HG03571 (cell line): Measurements from ENCODE around the gene ANKRD33B.
A peak's percentile ranks its signal among the peaks of the same experiment; 100 is the strongest.
"Not testable (repeated sequence)": the region's sequence is repeated elsewhere in the genome, so short reads cannot be mapped to it uniquely, and the experiment has no call there.

Source experiments
- ATAC-seq: cut with Tn5 transposase; IDR thresholded peaks from one replicate; pipeline ENCODE4 v1.9.1; 2021; ENCODE audit not compliant: unreplicated experiment

The ANKRD33B gene

GRCh38 chr5:10611290-10611689 is 47.4 kb downstream of the ANKRD33B start:
- no peak for ATAC-seq

DNA sequence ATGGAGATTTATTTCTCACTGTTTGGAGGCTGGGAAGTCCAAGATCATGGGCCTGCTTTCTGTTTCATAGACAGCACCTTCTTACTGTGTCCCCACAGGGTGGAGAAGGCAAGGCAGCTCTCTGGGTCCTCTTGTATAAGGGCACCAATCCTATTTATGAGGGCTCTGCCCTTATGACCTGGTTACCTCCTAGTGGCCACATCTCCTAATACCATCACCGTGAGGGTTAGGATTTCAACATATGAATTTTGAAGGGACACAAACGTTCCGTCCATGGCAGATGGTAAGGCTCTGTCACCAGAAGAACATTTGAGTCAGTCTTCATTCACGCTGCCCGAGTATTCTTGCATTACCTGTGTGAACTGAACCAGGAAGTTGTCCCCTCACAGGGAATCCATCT is 48.4 kb downstream of the ANKRD33B start:
- no peak for ATAC-seq

- no peak for ATAC-seq
Observed at GRCh38 chr5:10615693-10616092, 51.8 kb downstream of the ANKRD33B start.

- ATAC-seq = no peak
Observed at GRCh38 chr5:10617103-10617502, 53.2 kb downstream of the ANKRD33B start.

- ATAC-seq = no peak
Observed at GRCh38 chr5:10618311-10618710, 54.4 kb downstream of the ANKRD33B start.

- ATAC-seq = no peak
Observed at GRCh38 chr5:10619649-10620048, 55.8 kb downstream of the ANKRD33B start.

DNA sequence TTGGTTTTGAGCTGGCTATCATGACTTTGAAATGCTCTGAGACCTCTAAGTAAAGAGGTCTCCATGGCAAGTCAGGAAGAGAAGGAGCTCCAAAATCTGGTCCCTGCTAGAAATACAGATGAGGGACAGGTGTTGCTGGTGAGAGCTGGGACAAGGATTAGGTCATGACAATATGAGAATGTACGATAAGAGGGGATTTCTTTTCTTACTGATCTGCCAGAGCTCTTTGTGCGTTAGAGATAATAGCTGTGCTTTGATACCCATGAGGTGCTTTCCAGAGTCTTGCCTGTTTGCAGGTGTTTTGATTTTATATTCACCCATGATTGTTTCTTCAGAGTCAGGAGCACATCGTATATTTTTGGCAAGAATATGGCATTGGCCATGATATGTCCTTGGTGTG is 56.5 kb downstream of the ANKRD33B start:
- peak; percentile 49 for ATAC-seq

DNA sequence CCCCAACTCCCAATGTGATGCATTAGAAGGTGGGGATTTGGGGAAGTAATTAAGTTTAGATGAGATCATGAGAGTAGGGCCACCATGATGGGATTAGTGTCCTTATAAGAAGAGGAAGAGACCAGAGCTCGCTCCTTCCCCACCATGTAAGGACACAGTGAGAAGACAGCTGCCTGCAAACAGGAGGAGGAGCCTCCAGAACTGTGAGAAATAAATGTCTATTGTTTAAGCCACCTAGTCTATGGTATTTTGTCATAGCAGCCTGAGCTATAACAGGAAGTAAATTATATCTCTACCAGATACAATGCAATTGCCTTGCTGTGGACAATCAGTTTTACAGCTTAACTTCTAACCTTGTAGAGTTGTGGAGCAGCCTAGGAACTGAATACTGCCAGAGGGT is 58.0 kb downstream of the ANKRD33B start:
- no peak for ATAC-seq

DNA sequence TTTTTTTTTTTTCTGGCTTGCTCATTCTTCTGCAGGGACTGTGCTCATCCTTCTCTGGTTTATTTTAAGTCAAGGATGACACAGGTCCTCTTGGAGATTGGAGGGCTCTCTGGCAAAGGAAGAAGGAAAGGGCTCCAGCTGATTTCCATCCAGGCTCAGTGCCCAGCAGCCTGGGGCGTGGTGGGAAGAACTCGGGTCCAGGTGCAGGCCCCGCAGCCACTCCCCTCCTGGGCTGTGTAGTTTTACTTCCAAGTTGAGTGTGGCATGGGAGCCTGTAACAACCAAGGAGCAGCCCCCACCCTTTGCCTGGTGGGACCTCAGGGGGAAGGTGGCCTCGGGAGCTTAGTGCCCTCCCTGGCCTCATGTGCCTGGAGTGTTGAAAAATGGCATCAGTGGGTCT is 58.9 kb downstream of the ANKRD33B start:
- no peak for ATAC-seq

DNA sequence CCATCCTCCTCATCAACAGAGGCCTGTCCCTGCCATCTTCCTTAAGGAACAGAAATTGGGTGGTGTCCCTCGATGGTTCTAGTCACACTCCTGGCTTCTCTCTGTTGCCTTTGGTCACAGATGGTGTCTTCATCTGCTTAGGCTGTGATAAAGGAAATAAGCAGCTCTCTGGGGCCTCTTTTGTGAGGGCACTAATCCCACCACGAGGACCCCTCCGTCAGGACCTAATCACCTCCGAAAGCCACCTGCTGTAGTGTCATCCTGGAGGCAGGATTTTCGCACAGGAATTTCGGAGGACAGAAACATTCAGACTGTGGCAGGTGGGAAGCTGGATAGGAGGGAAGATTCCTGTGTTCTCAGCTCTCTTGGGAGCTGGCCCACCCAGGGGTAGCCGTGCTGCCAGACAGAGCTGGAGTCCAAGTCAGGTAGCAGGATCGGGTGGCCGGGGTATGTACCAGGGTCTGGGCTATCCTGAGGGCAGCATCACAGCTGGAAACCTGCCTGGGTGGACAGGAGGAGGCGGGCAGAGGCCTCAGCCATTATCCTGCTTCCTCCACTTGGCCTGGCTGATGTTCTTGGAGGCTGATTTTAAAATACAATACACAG is 59.5 kb downstream of the ANKRD33B start:
- ATAC-seq = no peak

DNA sequence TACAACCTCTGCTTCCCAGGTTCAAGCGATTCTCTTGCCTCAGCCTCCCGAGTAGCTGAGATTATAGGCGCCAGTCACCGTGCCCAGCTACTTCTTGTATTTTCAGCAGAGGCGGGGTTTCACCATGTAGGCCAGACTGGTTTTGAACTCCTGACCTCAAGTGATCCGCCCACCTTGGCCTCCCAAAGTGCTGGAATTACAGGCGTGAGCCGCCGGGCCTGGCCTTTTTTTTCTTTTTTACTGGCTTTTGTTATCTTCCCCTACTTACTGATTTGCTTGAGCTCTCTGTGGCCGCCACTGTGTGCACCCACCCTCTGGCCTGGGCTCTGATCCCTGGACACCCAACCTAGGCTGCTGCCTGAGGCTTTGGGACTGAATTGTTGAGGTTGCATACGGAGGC is 60.3 kb downstream of the ANKRD33B start:
- no peak for ATAC-seq

DNA sequence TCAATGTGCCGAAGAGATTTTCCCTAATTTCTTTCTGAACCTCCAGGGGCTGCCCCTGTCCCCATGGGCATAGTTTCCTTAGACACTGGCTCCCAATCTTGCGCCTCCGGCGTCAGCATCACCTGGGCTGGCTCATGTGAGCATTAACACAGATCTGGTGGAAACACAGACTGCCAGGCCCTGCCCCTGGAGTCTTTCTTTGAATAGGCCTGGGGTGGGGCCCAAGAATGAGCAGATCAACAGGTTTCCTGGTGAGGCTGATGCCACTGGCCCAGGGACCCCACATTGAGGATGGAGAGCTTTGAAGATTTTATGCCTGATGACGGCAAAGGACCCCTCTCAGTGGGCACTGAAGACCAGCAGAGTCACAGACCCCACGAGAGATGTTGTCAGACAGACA is 60.8 kb downstream of the ANKRD33B start:
- ATAC-seq = no peak

GRCh38 chr5:10625700-10626472 is 62.0 kb downstream of the ANKRD33B start:
- no peak for ATAC-seq

DNA sequence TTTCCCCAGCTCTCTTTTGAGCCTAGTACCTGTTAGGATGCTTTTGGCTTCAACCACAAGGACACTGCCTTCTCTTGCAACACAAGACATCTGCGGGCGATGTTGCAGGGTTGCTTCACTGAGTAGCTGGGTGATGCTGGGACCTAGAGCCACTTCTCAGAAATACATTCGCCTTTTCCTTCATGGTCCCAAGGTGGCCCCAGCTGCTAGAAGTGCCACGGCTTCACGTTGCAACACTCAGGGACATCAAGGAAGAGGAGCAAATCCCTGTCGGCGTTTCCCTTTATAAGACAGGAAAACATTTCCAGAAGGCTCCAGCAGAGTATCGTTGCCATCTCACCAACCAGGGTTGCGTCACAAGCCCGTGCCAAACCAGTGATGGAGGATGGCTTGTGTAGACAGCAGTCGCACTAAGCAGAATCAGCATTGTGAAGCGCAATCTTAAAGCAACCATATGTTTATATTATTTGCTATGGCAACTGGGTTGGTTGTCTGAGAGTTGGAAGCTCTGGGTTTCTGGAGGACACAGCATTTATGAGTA is 62.7 kb downstream of the ANKRD33B start:
- ATAC-seq = no peak

DNA sequence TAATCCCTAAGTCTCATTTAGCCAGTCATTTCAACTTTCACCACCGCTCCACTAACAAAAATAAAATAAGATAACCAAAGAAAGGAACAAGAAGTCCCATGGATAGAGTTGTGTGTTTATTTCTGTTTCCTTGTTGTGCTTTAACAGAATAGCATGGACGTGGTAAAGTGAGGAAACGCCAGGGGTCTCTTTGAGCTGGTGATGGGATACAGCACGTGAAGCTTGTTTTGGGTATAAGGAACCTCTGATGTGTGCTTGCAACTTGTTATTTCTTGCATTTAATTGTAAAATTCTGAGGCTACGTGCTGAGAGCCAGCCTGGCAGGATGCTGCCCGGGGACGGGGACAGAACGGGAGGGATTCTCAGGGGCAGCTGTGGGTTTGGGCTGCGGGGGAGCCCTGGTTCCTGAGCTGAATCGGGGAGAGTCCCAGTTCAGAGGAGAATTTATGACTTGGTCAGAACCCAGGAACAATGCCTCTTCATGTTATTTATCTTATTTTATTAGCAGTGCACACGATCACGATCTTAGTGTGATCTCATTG is 63.4 kb downstream of the ANKRD33B start:
- peak; percentile 6 for ATAC-seq

- no peak for ATAC-seq
Observed at GRCh38 chr5:10628601-10629000, 64.7 kb downstream of the ANKRD33B start.

DNA sequence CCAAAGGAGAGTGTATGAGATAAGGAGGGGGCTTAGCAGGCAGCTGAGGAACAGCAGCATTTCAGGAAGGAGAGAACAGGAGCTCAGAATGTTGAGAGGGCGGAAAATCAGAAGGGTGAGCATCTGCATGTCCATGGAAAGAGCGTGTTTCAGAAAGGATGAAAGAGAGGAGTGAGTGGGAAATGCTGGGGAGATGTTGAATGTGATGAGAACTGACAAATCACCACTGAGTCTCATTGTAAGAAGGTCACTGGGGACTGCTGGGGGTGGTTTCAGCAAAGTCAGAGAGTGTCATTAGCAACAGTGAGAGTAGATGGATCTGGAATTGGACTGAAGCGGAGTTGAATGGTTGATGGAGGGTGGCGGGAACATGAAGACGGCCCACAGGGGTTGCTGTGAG is 65.8 kb downstream of the ANKRD33B start:
- ATAC-seq = no peak

DNA sequence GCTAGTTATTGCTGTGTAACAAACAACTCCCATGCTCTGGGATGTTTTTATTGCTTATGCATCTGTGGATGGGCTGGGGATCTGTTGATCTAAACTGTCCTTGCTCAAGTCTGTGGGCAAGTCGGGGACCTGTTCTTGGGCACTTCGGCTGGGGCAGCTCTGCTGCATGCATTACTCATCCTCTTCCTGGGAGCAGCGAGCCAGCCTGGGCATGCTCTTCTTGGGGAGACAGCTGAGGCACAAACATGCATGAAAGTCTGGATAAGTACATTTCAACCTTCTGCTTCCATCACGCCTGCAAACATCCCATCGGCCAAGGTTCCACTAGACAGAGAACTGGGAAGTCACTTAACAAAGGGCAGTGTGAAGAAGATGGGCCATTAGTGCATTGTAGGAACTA is 66.3 kb downstream of the ANKRD33B start:
- no peak for ATAC-seq

- not testable (repeated sequence) for ATAC-seq
Observed at GRCh38 chr5:10630744-10631143, 66.9 kb downstream of the ANKRD33B start.

GRCh38 chr5:10631316-10631996 is 67.6 kb downstream of the ANKRD33B start:
- ATAC-seq = peak; percentile 5

GRCh38 chr5:10632110-10632761 is 68.4 kb downstream of the ANKRD33B start:
- peak; percentile 26 for ATAC-seq
